Astrocyte (in vitro differentiated cells and primary cell): Measurements from ENCODE around the gene RUFY3. TPM values are rescaled to one million over a fixed set of nuclear protein-coding genes. Genes with fewer than 3 reads are reported as not detected.
"Not testable (repeated sequence)": the region's sequence is repeated elsewhere in the genome, so short reads cannot be mapped to it uniquely, and the experiment has no call there.

Experiments
- DNase-seq: peaks from one replicate; pipeline ENCODE4 v3.0.0-alpha.2; 2010; ENCODE audit warnings: low read depth
- FAIRE-seq: peaks from 2 replicates; lab custom pipeline; 2011; peaks lifted over from hg19 to GRCh38; lab: Jason Lieb, UNC
- H2AFZ ChIP-seq: 2 replicates; pipeline ENCODE4 v1.6.0; 2012; ENCODE audit warnings: low read depth, low read length, inconsistent platforms
- H3K27ac ChIP-seq: 2 replicates; pipeline ENCODE4 v1.5.1; 2011; ENCODE audit warnings: low read depth, low read length, inconsistent platforms
- H3K27me3 ChIP-seq: 2 replicates; pipeline ENCODE4 v1.6.0; 2011; ENCODE audit warnings: low read length, inconsistent platforms; ENCODE audit not compliant: insufficient read depth
- H3K36me3 ChIP-seq: 2 replicates; pipeline ENCODE4 v1.5.1; 2011; ENCODE audit warnings: low read length, inconsistent platforms; ENCODE audit not compliant: insufficient read depth
- H3K4me1 ChIP-seq: 2 replicates; pipeline ENCODE4 v1.5.1; 2011; ENCODE audit warnings: low read length, inconsistent platforms; ENCODE audit not compliant: insufficient read depth
- H3K4me2 ChIP-seq: 2 replicates; pipeline ENCODE4 v1.6.0; 2012; ENCODE audit warnings: low read length, inconsistent platforms
- H3K4me3 ChIP-seq: 2 replicates; pipeline ENCODE4 v1.5.1; 2011; ENCODE audit warnings: low read depth, mild to moderate bottlenecking, low read length, inconsistent platforms; ENCODE audit not compliant: insufficient read depth
- H3K79me2 ChIP-seq: 2 replicates; pipeline ENCODE4 v1.6.0; 2012; ENCODE audit warnings: mild to moderate bottlenecking, low read length, inconsistent platforms; ENCODE audit not compliant: insufficient read depth
- H3K9ac ChIP-seq: 2 replicates; pipeline ENCODE4 v1.6.0; 2012; ENCODE audit warnings: mild to moderate bottlenecking, low read length, inconsistent platforms
- H3K9me3 ChIP-seq: 2 replicates; pipeline ENCODE4 v1.5.1; 2012; ENCODE audit warnings: low read depth, mild to moderate bottlenecking, low read length, inconsistent platforms; ENCODE audit not compliant: insufficient read depth
- H4K20me1 ChIP-seq: 2 replicates; pipeline ENCODE4 v1.6.0; 2012; ENCODE audit warnings: low read length, inconsistent platforms; ENCODE audit not compliant: insufficient read depth
- H3K27ac Mint-ChIP-seq: one replicate; pipeline ENCODE4 v1.8.0; 2021; ENCODE audit warnings: mild to moderate bottlenecking, mixed read lengths; ENCODE audit not compliant: unreplicated experiment
- H3K27me3 Mint-ChIP-seq: one replicate; pipeline ENCODE4 v1.8.0; 2021; ENCODE audit warnings: low read depth, mixed read lengths; ENCODE audit not compliant: unreplicated experiment
- H3K36me3 Mint-ChIP-seq: one replicate; pipeline ENCODE4 v1.8.0; 2021; ENCODE audit warnings: low read depth, mixed read lengths; ENCODE audit not compliant: unreplicated experiment
- H3K4me1 Mint-ChIP-seq: one replicate; pipeline ENCODE4 v1.8.0; 2021; ENCODE audit warnings: low read depth, mixed read lengths; ENCODE audit not compliant: unreplicated experiment
- H3K4me3 Mint-ChIP-seq: one replicate; pipeline ENCODE4 v1.8.0; 2021; ENCODE audit warnings: mild to moderate bottlenecking, moderate library complexity, mixed read lengths; ENCODE audit not compliant: unreplicated experiment
- H3K9me3 Mint-ChIP-seq: one replicate; pipeline ENCODE4 v1.8.0; 2021; ENCODE audit warnings: mild to moderate bottlenecking, mixed read lengths; ENCODE audit not compliant: unreplicated experiment
- EZH2 ChIP-seq: IDR thresholded peaks from 2 replicates; pipeline ENCODE4 v1.6.1; 2012; ENCODE audit warnings: mild to moderate bottlenecking, low read length, inconsistent platforms; ENCODE audit not compliant: insufficient read depth
- total RNA-seq: library from RNA; stranded (reverse); gene quantifications from 2 replicates; pipeline ENCODE4 v1.2.1, GENCODE V29; 2021
- TF ChIP-seq, protein P1 (sequence below): IDR thresholded peaks from 2 replicates; pipeline ENCODE4 v1.5.1; 2011; ENCODE audit warnings: low read depth, mild to moderate bottlenecking, inconsistent platforms, low read length, moderate library complexity; ENCODE audit not compliant: insufficient read depth

The RUFY3 gene
- total RNA-seq, 1 donor from 2014 or later = 57.5 TPM

DNA sequence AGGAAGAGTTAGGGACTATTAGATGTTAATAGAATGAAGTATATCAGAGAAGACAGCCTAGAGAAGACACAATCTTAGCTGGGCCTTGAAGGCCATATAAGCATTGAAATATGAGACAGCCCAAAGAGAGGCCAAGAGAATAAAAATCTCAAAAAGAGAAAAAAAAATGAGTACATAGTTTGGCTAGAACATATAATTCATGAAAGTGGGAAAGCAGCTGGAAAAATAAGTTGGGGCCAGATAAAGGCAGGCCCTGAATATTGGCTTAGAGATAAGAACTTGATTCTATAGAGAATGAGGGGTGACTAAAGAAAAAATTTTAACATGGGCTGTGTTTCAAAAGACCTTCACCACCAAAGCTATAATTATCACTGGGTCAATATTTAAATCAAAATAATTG, 40.8 kb upstream of the RUFY3 start:
- Histone ChIP-seq H3K9ac (no peak overlapping the region), H2AFZ (no peak overlapping the region), H3K27me3 (no peaks in the 10 kb centered on the region), H3K27ac (no peak overlapping the region), H3K4me3 (no peak overlapping the region), H3K36me3 (no peaks in the 10 kb centered on the region), H3K79me2 (no peaks in the 10 kb centered on the region), H4K20me1 (no peaks in the 10 kb centered on the region), H3K9me3 (no peaks in the 10 kb centered on the region), H3K4me2 (no peak overlapping the region), H3K4me1 (peaks cover 5% of the 10 kb centered on the region)
- Mint-ChIP-seq H3K27ac (no peak overlapping the region), H3K36me3 (no peaks in the 10 kb centered on the region), H3K27me3 (no peaks in the 10 kb centered on the region), H3K9me3 (no peaks in the 10 kb centered on the region), H3K4me1 (no peaks in the 10 kb centered on the region), H3K4me3 (no peak overlapping the region)
- DNase-seq (no peak), FAIRE-seq (no peak)
- TF ChIP-seq, protein P1, sequence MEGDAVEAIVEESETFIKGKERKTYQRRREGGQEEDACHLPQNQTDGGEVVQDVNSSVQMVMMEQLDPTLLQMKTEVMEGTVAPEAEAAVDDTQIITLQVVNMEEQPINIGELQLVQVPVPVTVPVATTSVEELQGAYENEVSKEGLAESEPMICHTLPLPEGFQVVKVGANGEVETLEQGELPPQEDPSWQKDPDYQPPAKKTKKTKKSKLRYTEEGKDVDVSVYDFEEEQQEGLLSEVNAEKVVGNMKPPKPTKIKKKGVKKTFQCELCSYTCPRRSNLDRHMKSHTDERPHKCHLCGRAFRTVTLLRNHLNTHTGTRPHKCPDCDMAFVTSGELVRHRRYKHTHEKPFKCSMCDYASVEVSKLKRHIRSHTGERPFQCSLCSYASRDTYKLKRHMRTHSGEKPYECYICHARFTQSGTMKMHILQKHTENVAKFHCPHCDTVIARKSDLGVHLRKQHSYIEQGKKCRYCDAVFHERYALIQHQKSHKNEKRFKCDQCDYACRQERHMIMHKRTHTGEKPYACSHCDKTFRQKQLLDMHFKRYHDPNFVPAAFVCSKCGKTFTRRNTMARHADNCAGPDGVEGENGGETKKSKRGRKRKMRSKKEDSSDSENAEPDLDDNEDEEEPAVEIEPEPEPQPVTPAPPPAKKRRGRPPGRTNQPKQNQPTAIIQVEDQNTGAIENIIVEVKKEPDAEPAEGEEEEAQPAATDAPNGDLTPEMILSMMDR = no peak
- no peak for TF ChIP-seq EZH2

GRCh38 chr4:70681704-70682103, 40.1 kb upstream of the RUFY3 start:
- Mint-ChIP-seq H3K4me1 (no peaks in the 10 kb centered on the region), H3K4me3 (no peak overlapping the region), H3K36me3 (no peaks in the 10 kb centered on the region), H3K27me3 (no peaks in the 10 kb centered on the region), H3K27ac (no peak overlapping the region), H3K9me3 (no peaks in the 10 kb centered on the region)
- Histone ChIP-seq H3K4me1 (peaks cover 5% of the 10 kb centered on the region), H3K9me3 (no peaks in the 10 kb centered on the region), H4K20me1 (no peaks in the 10 kb centered on the region), H3K4me2 (no peak overlapping the region), H3K4me3 (no peak overlapping the region), H3K9ac (no peak overlapping the region), H3K27ac (no peak overlapping the region), H2AFZ (no peak overlapping the region), H3K36me3 (no peaks in the 10 kb centered on the region), H3K79me2 (no peaks in the 10 kb centered on the region), H3K27me3 (no peaks in the 10 kb centered on the region)
- TF ChIP-seq, protein P1 = no peak
- TF ChIP-seq EZH2 = no peak
- no peak for DNase-seq
- no peak for FAIRE-seq

DNA sequence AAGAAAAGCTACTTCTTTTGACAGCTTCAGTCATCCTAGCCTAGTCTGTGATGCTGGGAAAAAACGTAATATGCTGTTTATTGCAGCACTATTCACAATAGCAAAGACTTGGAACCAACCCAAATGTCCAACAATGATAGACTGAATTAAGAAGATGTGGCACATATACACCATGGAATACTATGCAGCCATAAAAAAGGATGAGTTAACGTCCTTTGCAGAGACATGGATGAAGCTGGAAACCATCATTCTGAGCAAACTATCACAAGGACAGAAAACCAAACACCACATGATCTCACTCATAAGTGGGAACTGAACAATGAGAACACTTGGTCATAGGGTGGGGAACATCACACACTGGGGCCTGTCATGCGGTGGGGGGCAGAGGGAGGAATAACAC, 39.6 kb upstream of the RUFY3 start:
- H3K4me3 ChIP-seq, H3K36me3 Mint-ChIP-seq, H3K27me3 ChIP-seq, H3K9me3 Mint-ChIP-seq, H2AFZ ChIP-seq, H3K27ac Mint-ChIP-seq, DNase-seq, H3K79me2 ChIP-seq, H3K27ac ChIP-seq, H4K20me1 ChIP-seq, H3K36me3 ChIP-seq, H3K27me3 Mint-ChIP-seq, H3K9ac ChIP-seq, H3K9me3 ChIP-seq, H3K4me2 ChIP-seq, H3K4me3 Mint-ChIP-seq, FAIRE-seq, H3K4me1 Mint-ChIP-seq, H3K4me1 ChIP-seq: not testable (repeated sequence)
